H1 (cell line): ENCODE data around the gene DNM2. TPM values are rescaled to one million over a fixed set of nuclear protein-coding genes. Genes with fewer than 3 reads are reported as not detected.

Experiments used
- RBBP5 ChIP-seq: IDR thresholded peaks from 2 replicates; pipeline ENCODE4 v1.7.1; 2012; ENCODE audit warnings: low read depth, mild to moderate bottlenecking, inconsistent platforms, low read length, moderate library complexity, borderline replicate concordance
- TAF1 ChIP-seq: IDR thresholded peaks from 2 replicates; pipeline ENCODE4 v1.6.1; 2011; ENCODE audit warnings: mild to moderate bottlenecking, low read depth, low read length
- polyA plus RNA-seq, 7 experiments: library from polyadenylated mRNA; depleted of rRNA in 3 of 7; stranded (reverse) in 5 of 7; unstranded in 2 of 7; fragments of >200 nt in 5 of 7; fragments of 200-250 nt in 2 of 7; gene quantifications; 1 replicate in 5 of 7; 2 replicates in 1 of 7; 4 replicates in 1 of 7; pipeline versions ENCODE4 v1.2.1 to v1.2.3, GENCODE V29; 2011 to 2013; ENCODE audit warnings: missing spikeins in 2 of 7, mixed read lengths in 2 of 7
- total RNA-seq: library from RNA; stranded (reverse); fragmentation: NEBNext Ultra II Directional; extraction: Animal tissue kit (Norgen Biotek cat#: 25700); gene quantifications from 2 replicates; pipeline ENCODE4 v1.2.1, GENCODE V29; 2021

Gene DNM2
- total and polyA plus RNA-seq, 2 of the 8 experiments (the other 6 are each of a cell fraction or from before 2014, with no cell fraction given): 61.9 to 120 TPM

GRCh38 chr19:10763828-10764339 lies 46.0 kb downstream of the DNM2 start (continued):
- no peak for TF ChIP-seq TAF1
- TF ChIP-seq RBBP5: no peak
